NCI-H1436 treated with DMSO at 0.1 percent for 48 hours (cell line): ENCODE data around the gene PCSK1N.
"Not testable (repeated sequence)": the region's sequence is repeated elsewhere in the genome, so short reads cannot be mapped to it uniquely, and the experiment has no call there.

Experiments used
- DNase-seq: peaks from one replicate; lab custom pipeline; 2025; lab: John Stamatoyannopoulos, UW

Gene PCSK1N

GRCh38 chrX:48823053-48823452 lies 12.4 kb downstream of the PCSK1N start:
- no peak for DNase-seq

GRCh38 chrX:48819394-48819793 lies 16.0 kb downstream of the PCSK1N start:
- DNase-seq, result not testable (repeated sequence)

GRCh38 chrX:48818866-48819265 lies 16.5 kb downstream of the PCSK1N start:
- no peak for DNase-seq

GRCh38 chrX:48818098-48818497 lies 17.3 kb downstream of the PCSK1N start:
- DNase-seq, result no peak

- no peak for DNase-seq
These were observed 19.2 kb downstream of the PCSK1N start for GRCh38 chrX:48816014-48816810.

GRCh38 chrX:48815266-48815665 lies 20.1 kb downstream of the PCSK1N start:
- no peak for DNase-seq

- no peak for DNase-seq
These were observed 20.7 kb downstream of the PCSK1N start for GRCh38 chrX:48814722-48815121.

- no peak for DNase-seq
These were observed 21.8 kb downstream of the PCSK1N start for GRCh38 chrX:48813644-48814043.

- no peak for DNase-seq
These were observed 29.3 kb downstream of the PCSK1N start for GRCh38 chrX:48806081-48806480.

- DNase-seq, result no peak
These were observed 32.6 kb downstream of the PCSK1N start for GRCh38 chrX:48802905-48803200.

- no peak for DNase-seq
These were observed 33.1 kb downstream of the PCSK1N start for GRCh38 chrX:48802089-48802904.

GRCh38 chrX:48801280-48802088 lies 33.9 kb downstream of the PCSK1N start, which contains the start of gene HDAC6:
TSS of gene HDAC6 (plus strand) at chrX:48802067. CDS start at chrX:48802693, 626 bp downstream.
- peak; percentile 92 for DNase-seq

- no peak for DNase-seq
These were observed 34.7 kb downstream of the PCSK1N start for GRCh38 chrX:48800574-48801279.

GRCh38 chrX:48798318-48798717 lies 37.1 kb downstream of the PCSK1N start:
- DNase-seq, result no peak

GRCh38 chrX:48794911-48795515 lies 40.4 kb downstream of the PCSK1N start:
- DNase-seq, result no peak

- DNase-seq, result no peak
These were observed 41.0 kb downstream of the PCSK1N start for GRCh38 chrX:48794340-48794910.

GRCh38 chrX:48793935-48794334 lies 41.5 kb downstream of the PCSK1N start:
- DNase-seq, result no peak

GRCh38 chrX:48792219-48792618 lies 43.2 kb downstream of the PCSK1N start:
- DNase-seq, result no peak

GRCh38 chrX:48791063-48791820 lies 44.2 kb downstream of the PCSK1N start:
- no peak for DNase-seq

- DNase-seq, result no peak
These were observed 44.9 kb downstream of the PCSK1N start for GRCh38 chrX:48790477-48790876.
